SK-N-SH (cell line): ENCODE results near the gene SPON1. TPM values are rescaled to one million over a fixed set of nuclear protein-coding genes. Genes with fewer than 3 reads are reported as not detected.

Experiments
- CTCF ChIA-PET: fragments of 300-600, 350-600 bp; formaldehyde crosslinking; extraction: SDS; loops from one replicate; lab custom pipeline; 2021; lab: Yijun Ruan, JAX
- POLR2A ChIA-PET: fragments of 350-600 bp; sonication (Branson Sonifier 250); formaldehyde crosslinking; extraction: SDS; loops from one replicate; lab custom pipeline; 2020; ENCODE audit warnings: antibody characterized with exemption, inconsistent platforms; lab: Yijun Ruan, JAX
- DNase-seq: peaks from one replicate; pipeline ENCODE4 v3.0.0; 2012
- H2AFZ ChIP-seq: fragments of 200-600 bp; sonication (generic); 2 replicates; pipeline ENCODE4 v1.8.1; 2016; ENCODE audit warnings: antibody characterized with exemption, mild to moderate bottlenecking, low read depth
- H3F3A ChIP-seq: fragments of 200-600 bp; sonication (generic); replicated peaks from 2 replicates; pipeline ENCODE3; 2016; ENCODE audit warnings: antibody characterized with exemption, mild to moderate bottlenecking; ENCODE audit not compliant: insufficient read depth
- H3K27ac ChIP-seq, 2 experiments: fragments of 200-500 bp in 1 of 2; fragments of 200-600 bp in 1 of 2; sonication (Bioruptor generic) in 1 of 2; sonication (generic), shearing (Covaris generic) in 1 of 2; 2 replicates each; pipeline versions ENCODE4 v1.5.1 to v1.6.1; 2014 to 2016; ENCODE audit warnings: low read depth in 2 of 2, inconsistent platforms in 1 of 2, low read length in 1 of 2, mild to moderate bottlenecking in 1 of 2, mixed read lengths in 1 of 2
- H3K27me3 ChIP-seq: fragments of 200-600 bp; sonication (generic), shearing (Covaris generic); 2 replicates; pipeline ENCODE4 v1.6.1; 2016; ENCODE audit warnings: mixed run types; ENCODE audit not compliant: insufficient read depth
- H3K36me3 ChIP-seq, 2 experiments: fragments of 200-500 bp in 1 of 2; fragments of 200-600 bp in 1 of 2; sonication (Bioruptor generic) in 1 of 2; sonication (generic) in 1 of 2; replicated peaks in 1 of 2; 2 replicates each; pipeline versions ENCODE3 to v1.5.1; 2014 to 2016; ENCODE audit warnings: low read length in 1 of 2, mild to moderate bottlenecking in 1 of 2; ENCODE audit not compliant: insufficient read depth in 2 of 2, control insufficient read depth in 1 of 2
- H3K4me1 ChIP-seq, 2 experiments: fragments of 200-500 bp in 1 of 2; fragments of 200-600 bp in 1 of 2; sonication (Bioruptor generic) in 1 of 2; sonication (generic), shearing (Covaris generic) in 1 of 2; 2 replicates each; pipeline versions ENCODE4 v1.5.1 to v1.6.1; 2014 to 2016; ENCODE audit warnings: low read depth in 1 of 2, low read length in 1 of 2, mixed run types in 1 of 2; ENCODE audit not compliant: insufficient read depth in 2 of 2, control insufficient read depth in 1 of 2
- H3K4me2 ChIP-seq: fragments of 200-600 bp; sonication (generic), shearing (Covaris generic); 2 replicates; pipeline ENCODE4 v1.6.1; 2017; ENCODE audit warnings: mixed run types
- H3K4me3 ChIP-seq, 2 experiments: fragments of 200-500 bp in 1 of 2; fragments of 200-600 bp in 1 of 2; sonication (Bioruptor generic) in 1 of 2; sonication (generic), shearing (Covaris generic) in 1 of 2; 2 replicates each; pipeline versions ENCODE4 v1.5.1 to v1.8.1; 2014 to 2016; ENCODE audit warnings: low read depth in 2 of 2, inconsistent platforms in 1 of 2, low read length in 1 of 2, mild to moderate bottlenecking in 1 of 2, mixed read lengths in 1 of 2, moderate library complexity in 1 of 2
- H3K79me2 ChIP-seq: fragments of 200-600 bp; sonication (generic); 2 replicates; pipeline ENCODE4 v1.8.1; 2017; ENCODE audit warnings: mild to moderate bottlenecking; ENCODE audit not compliant: insufficient read depth
- H3K9ac ChIP-seq: fragments of 200-600 bp; sonication (generic); 2 replicates; pipeline ENCODE4 v1.6.1; 2017; ENCODE audit warnings: mixed run types
- H3K9me2 ChIP-seq: fragments of 200-600 bp; sonication (generic); 2 replicates; pipeline ENCODE4 v1.6.1; 2017; ENCODE audit warnings: mixed run types
- H3K9me3 ChIP-seq: fragments of 200-600 bp; sonication (generic); 2 replicates; pipeline ENCODE4 v1.6.1; 2017; ENCODE audit warnings: mixed run types, mild to moderate bottlenecking, moderate library complexity
- H4K20me1 ChIP-seq: fragments of 200-600 bp; sonication (generic); 2 replicates; pipeline ENCODE4 v1.6.1; 2017; ENCODE audit warnings: mild to moderate bottlenecking, mixed run types; ENCODE audit not compliant: insufficient read depth
- EP300 ChIP-seq, 2 experiments: IDR thresholded peaks; 2 replicates each; pipeline versions ENCODE4 v1.4.0 to v1.6.1; 2012; ENCODE audit warnings: borderline replicate concordance in 1 of 2, low read depth in 1 of 2, low read length in 1 of 2
- FOSL2 ChIP-seq: IDR thresholded peaks from 2 replicates; pipeline ENCODE4 v1.4.0; 2012; ENCODE audit warnings: low read depth, mild to moderate bottlenecking, moderate library complexity, borderline replicate concordance
- FOXJ3 ChIP-seq: sonication (generic); formaldehyde crosslinking; IDR thresholded peaks from 2 replicates; pipeline ENCODE4 v1.5.1; 2020; ENCODE audit warnings: mild to moderate bottlenecking, missing genetic modification reagents
- MXI1 ChIP-seq: IDR thresholded peaks from 2 replicates; pipeline ENCODE4 v1.6.1; 2012; ENCODE audit warnings: mild to moderate bottlenecking, low read depth, low read length, improper control_type of control experiment
- POLR2AphosphoS5 ChIP-seq: IDR thresholded peaks from 2 replicates; pipeline ENCODE4 v1.6.1; 2012; ENCODE audit warnings: low read depth, low read length
- RFX5 ChIP-seq: IDR thresholded peaks from 2 replicates; pipeline ENCODE4 v1.6.1; 2012; ENCODE audit warnings: mild to moderate bottlenecking, improper control_type of control experiment, low read length
- TEAD4 ChIP-seq: IDR thresholded peaks from 2 replicates; pipeline ENCODE4 v1.4.0; 2012; ENCODE audit warnings: mild to moderate bottlenecking, borderline replicate concordance; ENCODE audit not compliant: insufficient read depth
- WGBS: methylation state at CpG from one replicate; pipeline ENCODE4 v1.1.6; 2017; ENCODE audit warnings: low lambda C conversion rate; 5-methylcytosine and 5-hydroxymethylcytosine counted together
- polyA plus RNA-seq, 3 experiments: library from polyadenylated mRNA; depleted of rRNA; stranded (reverse); fragments of >200 nt; gene quantifications; 2 replicates each; pipeline ENCODE4 v1.2.3, GENCODE V29; 2012
- TF ChIP-seq, protein P1 (sequence below): IDR thresholded peaks from 2 replicates; pipeline ENCODE4 v1.4.0; 2012; ENCODE audit warnings: low read depth, borderline replicate concordance

Gene SPON1
- polyA plus RNA-seq, 1 of the 3 experiments (the other 2 are of a cell fraction) = not detected

DNA sequence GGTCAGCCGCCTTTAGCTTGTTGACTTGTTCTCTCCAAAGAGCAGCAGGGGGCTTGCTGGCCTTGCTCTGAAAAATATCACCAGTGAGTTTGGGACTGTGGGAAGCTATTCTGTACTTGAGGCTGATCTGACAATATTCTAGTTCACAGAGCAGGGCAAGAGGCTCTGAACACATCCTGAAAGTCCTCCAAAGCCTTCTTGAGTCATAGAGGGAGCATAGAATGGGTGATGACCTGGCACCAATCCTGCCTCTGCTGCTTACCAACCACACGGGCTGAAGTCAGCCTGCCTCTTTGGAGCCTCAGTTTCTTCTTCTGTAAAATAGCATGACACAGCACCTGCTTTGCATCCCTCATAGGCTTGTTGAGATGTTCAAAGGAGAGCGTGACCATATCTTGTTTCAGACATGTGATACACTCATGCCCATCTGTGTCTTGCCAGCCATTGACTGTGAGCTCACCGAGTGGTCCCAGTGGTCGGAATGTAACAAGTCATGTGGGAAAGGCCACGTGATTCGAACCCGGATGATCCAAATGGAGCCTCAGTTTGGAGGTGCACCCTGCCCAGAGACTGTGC, 299.8 kb downstream of the SPON1 start:
- H3K9ac ChIP-seq = no peak overlapping the region
- POLR2A ChIA-PET = interaction anchor here (0.6 kb wide), 1 partner anchor 210 kb away, joined by 3 read pairs; no protein-coding TSS in a partner anchor
- H3K79me2 ChIP-seq = no peaks in the 10 kb centered on the region
- no peaks in the 10 kb centered on the region for H3K9me2 ChIP-seq
- H4K20me1 ChIP-seq = no peaks in the 10 kb centered on the region
- no peaks in the 10 kb centered on the region for H3K9me3 ChIP-seq
- H3K27me3 ChIP-seq = no peaks in the 10 kb centered on the region
- TF ChIP-seq POLR2AphosphoS5 = peak; percentile 23; the same call in 1 of the 2 replicates
- no peak for TF ChIP-seq FOXJ3 (CRISPR knock-in tag)
- TF ChIP-seq FOSL2 = no peak
- WGBS = 85% methylated on average over 8 of the region's 8 CpGs
- no peak overlapping the region for H3K4me2 ChIP-seq
- H3K36me3 ChIP-seq = peaks cover 0 to 8% of the 10 kb centered on the region in 2 experiments
- DNase-seq = no peak
- CTCF ChIA-PET = interaction anchor here (1.1 to 1.5 kb wide), 2 partner anchors 12 to 306 kb away, joined by 5 to 8 read pairs; no protein-coding TSS in a partner anchor
- no peaks in the 10 kb centered on the region; a peak in 1 of 4 replicates for H3K4me1 ChIP-seq
- no peaks in the 10 kb centered on the region for H3F3A ChIP-seq
- no peak overlapping the region for H3K27ac ChIP-seq
- no peak overlapping the region for H2AFZ ChIP-seq
- H3K4me3 ChIP-seq = no peak overlapping the region

DNA sequence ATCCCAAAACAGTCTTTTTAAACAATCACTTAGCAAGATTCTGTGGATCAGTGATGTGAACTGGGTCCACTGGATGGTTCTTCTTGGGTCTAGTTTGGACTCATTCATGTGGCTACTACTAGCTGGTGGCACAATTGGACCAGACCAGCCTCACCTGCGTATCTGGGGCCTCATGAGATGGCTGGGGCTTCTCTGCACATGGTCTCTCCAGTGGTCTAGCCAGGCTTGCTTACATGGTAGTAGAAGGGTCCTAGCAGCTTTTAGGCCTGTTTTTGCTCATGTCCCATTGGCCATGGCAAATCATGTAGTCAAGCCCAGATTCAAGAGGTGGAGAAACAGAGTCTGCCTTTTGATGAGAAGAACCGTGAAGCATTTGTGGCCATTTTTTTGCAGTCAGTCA, 302.4 kb downstream of the SPON1 start:
- no peak overlapping the region for H3K27ac ChIP-seq
- H3K4me1 ChIP-seq = no peaks in the 10 kb centered on the region
- H3K9me3 ChIP-seq = no peaks in the 10 kb centered on the region
- CTCF ChIA-PET = no interaction called here
- no peaks in the 10 kb centered on the region for H3K27me3 ChIP-seq
- POLR2A ChIA-PET = no interaction called here
- peaks cover 0 to 8% of the 10 kb centered on the region in 2 experiments for H3K36me3 ChIP-seq
- no peak overlapping the region for H3K4me2 ChIP-seq
- no peaks in the 10 kb centered on the region for H3K9me2 ChIP-seq
- no peaks in the 10 kb centered on the region for H3K79me2 ChIP-seq
- H4K20me1 ChIP-seq = no peaks in the 10 kb centered on the region
- no peak overlapping the region for H2AFZ ChIP-seq
- DNase-seq = no peak
- no peak overlapping the region for H3K9ac ChIP-seq
- WGBS = 94% methylated on average over 2 of the region's 2 CpGs
- H3F3A ChIP-seq = no peaks in the 10 kb centered on the region
- TF ChIP-seq RFX5 = no peak
- no peak overlapping the region for H3K4me3 ChIP-seq

DNA sequence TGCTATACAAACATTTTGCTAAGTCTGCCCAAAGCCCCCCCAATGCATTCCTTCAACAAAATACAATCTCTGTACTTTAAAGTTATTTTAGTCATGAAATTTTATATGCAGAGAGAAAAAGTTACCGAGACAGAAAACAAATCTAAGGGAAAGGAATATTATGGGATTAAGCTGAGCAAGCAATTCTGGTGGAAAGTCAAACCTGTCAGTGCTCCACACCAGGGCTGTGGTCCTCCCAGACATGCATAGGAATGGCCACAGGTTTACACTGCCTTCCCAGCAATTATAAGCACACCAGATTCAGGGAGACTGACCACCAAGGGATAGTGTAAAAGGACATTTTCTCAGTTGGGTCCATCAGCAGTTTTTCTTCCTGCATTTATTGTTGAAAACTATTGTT, 304.1 kb downstream of the SPON1 start:
- H3K4me2 ChIP-seq = no peak overlapping the region
- no peak overlapping the region for H3K27ac ChIP-seq
- WGBS = 88% methylated on average over 1 of the region's 1 CpG
- H3K9me3 ChIP-seq = no peaks in the 10 kb centered on the region
- CTCF ChIA-PET = no interaction called here
- H2AFZ ChIP-seq = no peak overlapping the region
- no peak overlapping the region for H3K4me3 ChIP-seq
- peaks cover 3 to 8% of the 10 kb centered on the region in 2 experiments for H3K36me3 ChIP-seq
- no peaks in the 10 kb centered on the region for H3K27me3 ChIP-seq
- no peaks in the 10 kb centered on the region for H3K9me2 ChIP-seq
- H3K4me1 ChIP-seq = no peaks in the 10 kb centered on the region
- peaks cover 4% of the 10 kb centered on the region for H3F3A ChIP-seq
- H4K20me1 ChIP-seq = no peaks in the 10 kb centered on the region
- no peaks in the 10 kb centered on the region for H3K79me2 ChIP-seq
- TF ChIP-seq TEAD4 = no peak
- TF ChIP-seq RFX5 = no peak
- TF ChIP-seq, protein P1, sequence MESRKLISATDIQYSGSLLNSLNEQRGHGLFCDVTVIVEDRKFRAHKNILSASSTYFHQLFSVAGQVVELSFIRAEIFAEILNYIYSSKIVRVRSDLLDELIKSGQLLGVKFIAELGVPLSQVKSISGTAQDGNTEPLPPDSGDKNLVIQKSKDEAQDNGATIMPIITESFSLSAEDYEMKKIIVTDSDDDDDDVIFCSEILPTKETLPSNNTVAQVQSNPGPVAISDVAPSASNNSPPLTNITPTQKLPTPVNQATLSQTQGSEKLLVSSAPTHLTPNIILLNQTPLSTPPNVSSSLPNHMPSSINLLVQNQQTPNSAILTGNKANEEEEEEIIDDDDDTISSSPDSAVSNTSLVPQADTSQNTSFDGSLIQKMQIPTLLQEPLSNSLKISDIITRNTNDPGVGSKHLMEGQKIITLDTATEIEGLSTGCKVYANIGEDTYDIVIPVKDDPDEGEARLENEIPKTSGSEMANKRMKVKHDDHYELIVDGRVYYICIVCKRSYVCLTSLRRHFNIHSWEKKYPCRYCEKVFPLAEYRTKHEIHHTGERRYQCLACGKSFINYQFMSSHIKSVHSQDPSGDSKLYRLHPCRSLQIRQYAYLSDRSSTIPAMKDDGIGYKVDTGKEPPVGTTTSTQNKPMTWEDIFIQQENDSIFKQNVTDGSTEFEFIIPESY = no peak
- no peak for TF ChIP-seq MXI1
- TF ChIP-seq EP300 (IDR thresholded peaks at IDR 0.05; ENCODE audit: borderline replicate concordance in 1 of 2, low read depth in 1 of 2, low read length in 1 of 2) = no peak
- POLR2A ChIA-PET = no interaction called here
- no peak for DNase-seq
- H3K9ac ChIP-seq = no peak overlapping the region
